MM.1S (cell line): ENCODE results near the gene EXOC6.

Source experiments
- DNase-seq: peaks from one replicate; pipeline ENCODE4 v3.0.0-alpha.2; 2015
- H2AFZ ChIP-seq: fragments of 300-600 bp; sonication (generic); 2 replicates; pipeline ENCODE4 v1.6.0; 2016; ENCODE audit warnings: antibody characterized with exemption, low read length
- H3F3A ChIP-seq: fragments of 300-600 bp; sonication (generic); 2 replicates; pipeline ENCODE4 v1.6.1; 2016; ENCODE audit warnings: mild to moderate bottlenecking, antibody characterized with exemption, low read length, moderate library complexity, mixed read lengths; ENCODE audit not compliant: insufficient read depth
- H3K27ac ChIP-seq: fragments of 300-600 bp; sonication (generic); 2 replicates; pipeline ENCODE4 v1.5.1; 2016; ENCODE audit warnings: mild to moderate bottlenecking, low read length
- H3K27me3 ChIP-seq: fragments of 300-600 bp; sonication (generic); replicated peaks from 2 replicates; pipeline ENCODE4 v1.6.0; 2016; ENCODE audit warnings: low read length; ENCODE audit not compliant: insufficient read depth
- H3K36me3 ChIP-seq: fragments of 300-600 bp; sonication (generic); replicated peaks from 2 replicates; pipeline ENCODE4 v1.6.1; 2016; ENCODE audit warnings: mild to moderate bottlenecking, low read length, mixed read lengths; ENCODE audit not compliant: insufficient read depth
- H3K4me1 ChIP-seq: fragments of 300-600 bp; sonication (generic); 2 replicates; pipeline ENCODE4 v1.6.1; 2016; ENCODE audit warnings: low read length, mixed read lengths
- H3K4me2 ChIP-seq: fragments of 300-600 bp; sonication (generic); 2 replicates; pipeline ENCODE4 v1.6.0; 2016; ENCODE audit warnings: low read depth, low read length
- H3K4me3 ChIP-seq: fragments of 300-600 bp; sonication (generic); 2 replicates; pipeline ENCODE4 v1.5.1; 2016; ENCODE audit warnings: low read length, mixed read lengths
- H3K79me2 ChIP-seq: fragments of 300-600 bp; sonication (generic); 2 replicates; pipeline ENCODE4 v1.6.1; 2016; ENCODE audit warnings: mixed run types, low read length, mixed read lengths
- H3K9ac ChIP-seq: fragments of 300-600 bp; sonication (generic); 2 replicates; pipeline ENCODE4 v1.6.1; 2016; ENCODE audit warnings: low read length, mixed read lengths
- H3K9me2 ChIP-seq: fragments of 300-600 bp; sonication (generic); replicated peaks from 2 replicates; pipeline ENCODE4 v1.6.1; 2016; ENCODE audit warnings: mild to moderate bottlenecking, low read length, mixed read lengths; ENCODE audit not compliant: insufficient read depth
- H3K9me3 ChIP-seq: fragments of 300-600 bp; sonication (generic); replicated peaks from 2 replicates; pipeline ENCODE4 v1.6.1; 2016; ENCODE audit warnings: mild to moderate bottlenecking, low read length, mixed read lengths; ENCODE audit not compliant: insufficient read depth
- H4K20me1 ChIP-seq: fragments of 300-600 bp; sonication (generic); 2 replicates; pipeline ENCODE4 v1.6.1; 2016; ENCODE audit warnings: mild to moderate bottlenecking, low read length, moderate library complexity, mixed read lengths; ENCODE audit not compliant: insufficient read depth
- EZH2 ChIP-seq: fragments of 300-600 bp; sonication (generic); optimal IDR thresholded peaks from 2 replicates; pipeline ENCODE3; 2017; ENCODE audit warnings: low read depth, mild to moderate bottlenecking, antibody characterized with exemption, low read length, mixed read lengths
- EZH2phosphoT487 ChIP-seq: fragments of 300-600 bp; sonication (generic); IDR thresholded peaks from 2 replicates; pipeline ENCODE4 v1.6.1; 2018; ENCODE audit warnings: antibody characterized with exemption, low read length
- TF ChIP-seq, protein P1 (sequence below): fragments of 300-600 bp; sonication (generic); IDR thresholded peaks from 2 replicates; pipeline ENCODE4 v1.5.1; 2016; ENCODE audit warnings: antibody characterized with exemption, low read length, mixed read lengths

Gene EXOC6

DNA sequence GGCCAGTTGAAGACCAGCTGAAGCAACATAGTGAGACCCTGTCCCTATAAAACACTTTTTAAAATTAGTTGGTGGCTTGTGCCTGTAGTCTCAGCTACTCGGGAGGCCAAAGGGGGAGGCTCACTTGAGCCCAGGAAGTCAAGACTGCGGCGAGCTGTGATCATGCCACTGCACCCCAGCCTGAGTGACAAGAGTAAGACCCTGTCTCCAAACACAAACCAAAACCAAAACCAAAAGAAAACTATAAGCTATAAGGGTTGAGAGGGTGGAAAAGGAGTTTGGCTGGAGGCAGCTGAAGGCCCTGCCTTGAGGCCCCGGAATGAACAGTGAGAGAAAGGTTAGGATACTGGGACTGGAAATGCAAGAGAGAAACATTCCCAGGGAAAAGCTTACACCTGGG lies 10.9 kb upstream of the EXOC6 start:
- Histone ChIP-seq H3K27me3 (no peaks in the 10 kb centered on the region), H3K4me1 (no peaks in the 10 kb centered on the region), H3F3A (no peaks in the 10 kb centered on the region), H4K20me1 (no peaks in the 10 kb centered on the region), H3K79me2 (no peaks in the 10 kb centered on the region), H3K4me3 (no peak overlapping the region), H3K9me3 (no peaks in the 10 kb centered on the region), H3K9ac (no peak overlapping the region), H2AFZ (peak overlapping the region; percentile 17; the same call in 1 of the 2 replicates), H3K36me3 (no peaks in the 10 kb centered on the region), H3K9me2 (no peaks in the 10 kb centered on the region), H3K4me2 (no peak overlapping the region), H3K27ac (no peak overlapping the region)
- TF ChIP-seq EZH2phosphoT487: no peak
- TF ChIP-seq EZH2: no peak
- TF ChIP-seq, protein P1, sequence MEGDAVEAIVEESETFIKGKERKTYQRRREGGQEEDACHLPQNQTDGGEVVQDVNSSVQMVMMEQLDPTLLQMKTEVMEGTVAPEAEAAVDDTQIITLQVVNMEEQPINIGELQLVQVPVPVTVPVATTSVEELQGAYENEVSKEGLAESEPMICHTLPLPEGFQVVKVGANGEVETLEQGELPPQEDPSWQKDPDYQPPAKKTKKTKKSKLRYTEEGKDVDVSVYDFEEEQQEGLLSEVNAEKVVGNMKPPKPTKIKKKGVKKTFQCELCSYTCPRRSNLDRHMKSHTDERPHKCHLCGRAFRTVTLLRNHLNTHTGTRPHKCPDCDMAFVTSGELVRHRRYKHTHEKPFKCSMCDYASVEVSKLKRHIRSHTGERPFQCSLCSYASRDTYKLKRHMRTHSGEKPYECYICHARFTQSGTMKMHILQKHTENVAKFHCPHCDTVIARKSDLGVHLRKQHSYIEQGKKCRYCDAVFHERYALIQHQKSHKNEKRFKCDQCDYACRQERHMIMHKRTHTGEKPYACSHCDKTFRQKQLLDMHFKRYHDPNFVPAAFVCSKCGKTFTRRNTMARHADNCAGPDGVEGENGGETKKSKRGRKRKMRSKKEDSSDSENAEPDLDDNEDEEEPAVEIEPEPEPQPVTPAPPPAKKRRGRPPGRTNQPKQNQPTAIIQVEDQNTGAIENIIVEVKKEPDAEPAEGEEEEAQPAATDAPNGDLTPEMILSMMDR: no peak
- no peak for DNase-seq

DNA sequence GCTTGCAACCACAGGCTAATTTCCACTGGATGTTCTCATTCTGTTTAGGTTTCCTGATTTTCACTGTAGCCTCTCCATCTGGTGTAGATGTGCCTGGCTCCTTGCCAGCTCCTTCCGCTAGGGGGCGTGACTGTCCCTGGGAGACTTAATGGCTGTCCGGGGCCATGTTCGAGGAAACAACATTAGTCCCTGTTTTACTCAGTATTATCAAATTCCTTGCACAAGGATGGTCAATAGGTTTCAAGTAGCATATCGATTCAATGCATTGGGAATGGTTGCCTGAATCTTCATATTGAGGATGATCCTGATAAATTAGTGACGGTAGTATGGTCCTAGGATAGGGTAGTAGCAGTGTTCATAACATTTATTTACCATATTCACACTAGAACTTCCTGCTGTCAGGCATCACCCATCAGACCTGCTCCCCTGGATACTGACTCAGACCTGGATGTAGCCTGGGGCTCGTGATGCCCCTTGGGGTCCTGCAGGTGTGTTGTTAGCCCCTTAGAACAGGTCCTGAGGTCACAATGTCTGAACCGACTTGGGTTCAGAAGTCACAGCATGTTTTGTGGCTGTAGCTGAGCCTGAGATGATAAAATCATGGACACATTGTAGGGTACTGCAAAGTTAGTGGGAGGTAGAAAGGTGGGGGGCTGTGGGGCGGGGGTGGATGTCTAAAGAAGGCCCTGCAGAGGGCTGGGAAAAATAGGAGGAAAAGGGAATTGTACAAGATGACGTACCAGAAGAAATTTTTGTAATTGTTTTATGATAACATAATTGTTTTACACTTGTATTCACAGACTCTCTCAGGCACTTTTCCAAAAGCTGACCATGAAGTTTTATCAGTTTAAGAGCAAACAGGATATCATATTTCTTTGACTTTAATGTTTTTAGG lies 8.9 kb upstream of the EXOC6 start:
- Histone ChIP-seq H3K36me3 (no peaks in the 10 kb centered on the region), H3K27ac (no peak overlapping the region), H3K9me3 (no peaks in the 10 kb centered on the region), H3K4me2 (no peak overlapping the region), H3F3A (no peaks in the 10 kb centered on the region), H3K4me1 (no peaks in the 10 kb centered on the region), H3K4me3 (no peak overlapping the region), H4K20me1 (no peaks in the 10 kb centered on the region), H3K79me2 (no peaks in the 10 kb centered on the region), H3K27me3 (no peaks in the 10 kb centered on the region), H2AFZ (no peak overlapping the region), H3K9me2 (no peaks in the 10 kb centered on the region), H3K9ac (no peak overlapping the region)
- TF ChIP-seq EZH2 (no peak), EZH2phosphoT487 (no peak)
- TF ChIP-seq, protein P1: peak; percentile 76
- peak; percentile 38 for DNase-seq

DNA sequence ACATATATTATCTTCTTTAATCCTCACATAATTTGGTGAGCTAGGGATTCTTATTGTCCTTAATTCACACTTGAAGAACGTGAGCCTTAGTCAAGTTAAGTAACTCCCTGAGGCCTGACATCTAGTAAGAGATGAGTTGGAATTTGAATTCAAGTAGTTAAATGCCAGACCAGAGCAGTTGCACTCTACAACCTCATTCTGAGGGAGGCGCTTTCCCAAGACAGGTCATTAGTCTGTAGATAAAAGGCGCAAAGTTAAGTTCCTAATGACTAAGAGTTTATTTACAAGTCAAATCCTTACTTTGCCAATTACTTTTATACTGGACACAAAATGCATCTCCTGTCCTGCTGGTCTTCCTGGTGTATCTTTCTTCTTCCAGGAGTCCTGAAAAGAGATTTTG lies 3.6 kb upstream of the EXOC6 start:
- Histone ChIP-seq H3K4me1 (peaks cover 29% of the 10 kb centered on the region), H3K27ac (no peak overlapping the region), H3K4me2 (no peak overlapping the region), H3K79me2 (peaks cover 10% of the 10 kb centered on the region; the same call in 1 of the 2 replicates), H3K27me3 (no peaks in the 10 kb centered on the region), H2AFZ (no peak overlapping the region), H3K9me2 (no peaks in the 10 kb centered on the region), H3K9ac (no peak overlapping the region), H3K4me3 (no peak overlapping the region), H3F3A (peaks cover 16% of the 10 kb centered on the region), H3K36me3 (no peaks in the 10 kb centered on the region), H3K9me3 (no peaks in the 10 kb centered on the region), H4K20me1 (no peaks in the 10 kb centered on the region)
- TF ChIP-seq EZH2: no peak
- no peak for DNase-seq

DNA sequence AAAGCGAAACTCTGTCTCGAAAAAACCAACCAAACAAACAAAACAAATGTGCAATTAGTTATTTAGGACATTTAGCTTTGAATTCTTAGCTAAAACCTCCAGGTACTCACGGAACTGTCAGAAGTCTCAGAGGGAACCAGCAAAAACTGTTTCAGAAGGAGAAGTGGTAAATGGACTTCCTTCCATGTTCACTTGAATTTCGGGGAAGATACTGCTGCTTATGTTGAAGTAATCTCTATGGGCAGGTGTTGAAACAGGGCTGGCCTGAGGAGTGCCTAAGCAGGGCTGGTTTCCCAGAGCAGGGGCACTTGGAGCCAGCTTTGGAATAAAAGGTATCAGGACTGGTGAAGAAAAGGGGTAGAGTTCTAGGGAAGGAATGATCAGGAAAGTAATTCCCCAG lies 2.4 kb upstream of the EXOC6 start:
- Histone ChIP-seq H3K27me3 (no peaks in the 10 kb centered on the region), H3K9me2 (no peaks in the 10 kb centered on the region), H3K4me1 (peaks cover 36% of the 10 kb centered on the region), H3F3A (peaks cover 18% of the 10 kb centered on the region), H3K9me3 (no peaks in the 10 kb centered on the region), H3K79me2 (peaks cover 20% of the 10 kb centered on the region), H3K4me3 (peak overlapping the region; percentile 47), H3K36me3 (no peaks in the 10 kb centered on the region), H3K4me2 (peak overlapping the region; percentile 73), H3K9ac (peak overlapping the region; percentile 31), H3K27ac (peak overlapping the region; percentile 60; the same call in 1 of the 2 replicates), H4K20me1 (no peaks in the 10 kb centered on the region), H2AFZ (peak overlapping the region; percentile 59)
- TF ChIP-seq EZH2: no peak
- TF ChIP-seq, protein P1: no peak
- no peak for TF ChIP-seq EZH2phosphoT487
- DNase-seq: peak; percentile 8
